HG03439 (cell line): ENCODE measurements around the gene PSAPL1.
"Not testable (repeated sequence)": the region's sequence is repeated elsewhere in the genome, so short reads cannot be mapped to it uniquely, and the experiment has no call there.

Source experiments
- ATAC-seq: cut with Tn5 transposase; IDR thresholded peaks from one replicate; pipeline ENCODE4 v1.9.1; 2021; ENCODE audit warnings: mild to moderate bottlenecking, moderate library complexity; ENCODE audit not compliant: unreplicated experiment

Gene PSAPL1

DNA sequence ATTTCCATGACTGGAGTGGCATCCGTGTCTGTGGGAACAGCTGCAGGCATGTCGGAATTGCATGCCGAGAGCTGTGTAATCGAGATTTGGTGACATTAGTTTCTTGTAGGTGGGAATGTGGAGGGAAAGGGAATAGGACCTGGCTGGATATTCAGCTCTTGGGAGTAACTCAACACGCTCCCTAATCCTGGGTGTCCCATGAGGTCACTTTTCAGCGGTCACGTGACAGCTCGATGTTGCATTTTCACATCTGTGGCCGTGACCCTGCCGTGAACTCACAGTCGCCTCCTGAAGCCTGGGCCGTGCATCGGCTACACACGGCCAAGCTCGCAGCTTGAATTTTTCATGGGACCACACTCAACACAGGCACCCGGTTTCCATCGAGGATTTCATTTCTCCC lies 25.8 kb upstream of the PSAPL1 start:
- ATAC-seq = no peak

DNA sequence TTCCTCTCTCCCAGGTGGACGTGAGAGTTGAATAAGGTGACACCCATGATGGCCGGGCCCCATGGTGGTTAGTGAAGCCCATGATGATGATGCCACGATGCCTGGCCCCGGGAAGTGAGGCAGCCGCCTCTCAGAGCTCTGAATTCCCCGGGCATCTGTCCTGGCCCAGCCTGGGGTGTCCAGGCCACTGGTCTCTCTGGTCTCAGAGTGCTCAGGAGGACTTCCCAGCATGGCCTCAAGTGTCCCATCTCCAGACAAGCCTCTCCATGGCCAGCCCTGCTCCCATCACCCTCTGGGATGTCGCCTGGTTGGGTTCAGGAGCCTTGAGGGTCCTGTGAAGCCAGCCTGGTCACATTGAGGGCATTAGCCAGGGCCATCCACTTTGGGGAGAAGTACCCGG lies 24.7 kb upstream of the PSAPL1 start:
- no peak for ATAC-seq

GRCh38 chr4:7458477-7458876 lies 23.7 kb upstream of the PSAPL1 start:
- no peak for ATAC-seq

DNA sequence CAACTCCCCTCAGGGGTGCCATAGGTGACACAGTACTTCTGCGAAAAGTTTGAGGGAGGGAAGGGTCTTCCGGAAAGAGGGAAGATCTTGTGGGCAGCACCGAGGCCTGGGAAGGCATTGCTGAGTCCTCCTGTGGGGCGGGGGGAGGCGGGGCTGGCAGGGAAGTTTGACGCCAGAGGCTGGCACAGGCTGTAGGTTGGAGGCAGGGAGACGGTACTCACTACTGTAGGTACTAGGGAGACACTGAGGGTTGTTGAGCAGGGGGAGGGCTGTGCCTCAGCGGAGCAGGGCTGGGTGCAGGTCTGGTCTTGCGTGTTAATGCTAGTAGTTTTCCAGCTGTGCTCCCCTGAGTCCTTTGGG lies 23.3 kb upstream of the PSAPL1 start:
- no peak for ATAC-seq

GRCh38 chr4:7457201-7458065 lies 22.7 kb upstream of the PSAPL1 start:
- ATAC-seq = no peak

- ATAC-seq = not testable (repeated sequence)
Observed at GRCh38 chr4:7452802-7453201, 18.1 kb upstream of the PSAPL1 start.

DNA sequence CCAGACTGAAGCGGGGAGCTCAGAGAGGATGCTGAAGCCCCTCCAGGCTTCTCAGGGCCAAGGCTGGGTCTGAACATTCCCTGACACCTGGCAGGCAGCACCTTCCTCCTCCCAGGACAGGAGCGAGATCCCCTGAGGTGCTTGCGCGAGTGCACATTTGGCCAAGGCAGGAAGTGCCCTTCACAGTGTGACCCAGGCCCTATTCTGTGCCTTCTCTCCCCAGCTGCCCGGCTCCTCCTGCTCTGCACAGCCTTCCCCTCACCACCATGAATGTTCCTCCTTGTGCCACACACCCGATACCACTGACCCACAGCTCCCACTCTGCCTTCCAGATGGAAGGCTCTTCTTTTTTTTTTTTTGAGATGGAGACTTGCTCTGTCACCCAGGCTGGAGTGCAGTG lies 17.1 kb upstream of the PSAPL1 start:
- ATAC-seq = no peak

- ATAC-seq = no peak
Observed at GRCh38 chr4:7451434-7451789, 16.7 kb upstream of the PSAPL1 start.

- ATAC-seq = no peak
Observed at GRCh38 chr4:7450775-7451433, 16.2 kb upstream of the PSAPL1 start.

DNA sequence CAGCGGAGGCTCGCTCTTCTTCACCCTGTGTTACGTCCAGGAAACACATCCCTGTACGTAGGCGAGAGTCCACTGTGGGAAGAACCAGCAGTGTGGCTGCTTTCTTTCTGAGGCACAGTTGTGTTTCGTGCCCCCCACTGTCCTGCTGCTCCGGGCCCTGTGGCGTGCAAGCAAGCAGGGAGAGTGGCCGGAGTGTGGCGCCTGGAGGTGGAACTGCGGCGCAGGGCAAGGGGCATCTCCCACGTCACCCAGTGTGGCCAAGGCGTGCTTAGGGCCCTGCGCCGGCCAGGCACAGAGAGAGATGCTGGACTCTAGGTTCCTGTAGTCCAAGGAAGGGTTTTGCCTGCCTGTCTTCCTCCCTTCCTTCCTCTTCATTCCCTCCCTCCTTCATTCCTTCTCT lies 13.3 kb upstream of the PSAPL1 start:
- ATAC-seq = no peak

GRCh38 chr4:7447236-7447635 lies 12.5 kb upstream of the PSAPL1 start:
- ATAC-seq = no peak

- ATAC-seq = no peak
Observed at GRCh38 chr4:7444731-7445130, 10.0 kb upstream of the PSAPL1 start.

- no peak for ATAC-seq
Observed at GRCh38 chr4:7444314-7444713, 9.6 kb upstream of the PSAPL1 start.

DNA sequence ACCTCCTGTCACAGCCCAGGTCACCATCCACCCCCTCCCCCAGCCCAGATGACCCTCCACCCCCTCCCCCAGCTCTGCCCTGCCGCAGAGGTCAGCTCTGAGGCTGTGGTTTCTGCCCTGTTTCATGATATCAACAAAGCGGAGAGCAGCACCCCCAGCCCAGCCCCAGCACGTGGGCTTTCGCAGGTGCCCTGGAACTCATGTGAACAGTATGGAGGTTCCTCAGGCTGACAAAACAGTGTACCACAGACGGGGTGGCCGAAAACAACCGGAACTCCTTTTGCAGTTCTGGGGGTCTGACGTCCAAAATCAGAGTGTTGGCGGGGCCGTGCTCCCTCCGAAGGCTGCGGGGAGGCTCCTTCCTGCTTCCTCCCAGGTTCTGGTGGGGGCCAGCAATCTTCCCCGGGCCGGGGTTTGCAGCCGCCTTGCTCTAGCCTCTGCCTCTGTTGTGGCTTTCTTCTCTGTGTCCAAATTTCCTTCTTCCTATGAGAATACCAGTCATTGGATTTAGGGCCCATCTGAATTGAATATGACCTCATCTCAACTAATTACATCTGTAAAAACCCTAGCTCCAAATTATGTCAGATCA lies 7.9 kb upstream of the PSAPL1 start:
- no peak for ATAC-seq

DNA sequence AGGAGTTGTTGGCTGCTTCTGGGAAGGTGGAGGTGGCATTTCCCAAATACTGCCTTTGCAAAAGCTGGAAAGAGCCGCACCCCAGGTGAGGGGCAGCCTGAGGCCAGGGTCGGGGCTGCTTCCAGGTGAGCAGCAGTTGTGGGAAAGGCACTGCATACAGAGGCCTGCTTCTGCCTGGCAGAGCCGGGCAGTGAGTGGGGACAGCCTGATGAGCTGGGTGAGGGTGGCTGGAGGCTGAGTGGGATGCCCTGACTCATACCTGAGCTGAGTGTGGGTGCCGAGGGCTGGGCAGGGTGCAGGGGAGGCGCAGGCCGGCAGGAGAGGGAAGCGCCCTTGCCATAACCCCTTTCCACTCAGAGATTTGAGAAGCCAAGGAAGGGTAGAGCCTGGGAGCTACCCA lies 6.5 kb upstream of the PSAPL1 start:
- no peak for ATAC-seq

GRCh38 chr4:7439699-7440098 lies 5.0 kb upstream of the PSAPL1 start:
- no peak for ATAC-seq

- ATAC-seq = no peak
Observed at GRCh38 chr4:7436256-7436655, 1.5 kb upstream of the PSAPL1 start.

DNA sequence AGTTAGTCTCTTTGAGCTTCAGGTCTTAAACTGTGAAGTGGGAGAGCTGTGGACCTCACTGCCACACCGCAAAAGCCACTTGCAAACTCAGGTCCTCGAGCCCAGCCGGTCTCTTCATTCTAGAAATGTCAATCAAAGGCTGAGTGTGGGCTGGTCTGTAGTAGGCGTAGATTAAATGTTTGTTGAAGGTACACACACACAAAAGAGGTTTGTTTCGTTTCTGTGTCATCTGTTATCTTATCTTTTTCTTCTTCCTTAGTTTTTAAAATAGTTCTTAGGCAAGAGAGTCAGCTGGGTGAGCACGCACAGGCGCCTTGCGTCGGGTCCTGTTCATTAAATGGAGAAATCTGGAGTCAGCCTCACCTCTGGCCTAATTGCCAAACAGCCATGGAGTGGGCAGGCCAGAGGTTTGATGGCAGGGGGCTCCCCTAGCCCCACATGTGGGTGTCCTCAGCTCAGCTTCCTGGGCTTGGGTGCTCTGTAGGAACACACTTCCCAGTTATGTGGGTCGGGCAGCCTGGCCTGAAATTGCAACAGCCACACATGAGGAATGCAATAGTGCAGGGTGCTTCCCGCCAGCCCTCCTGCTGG lies 836 bp upstream of the PSAPL1 start:
- no peak for ATAC-seq

DNA sequence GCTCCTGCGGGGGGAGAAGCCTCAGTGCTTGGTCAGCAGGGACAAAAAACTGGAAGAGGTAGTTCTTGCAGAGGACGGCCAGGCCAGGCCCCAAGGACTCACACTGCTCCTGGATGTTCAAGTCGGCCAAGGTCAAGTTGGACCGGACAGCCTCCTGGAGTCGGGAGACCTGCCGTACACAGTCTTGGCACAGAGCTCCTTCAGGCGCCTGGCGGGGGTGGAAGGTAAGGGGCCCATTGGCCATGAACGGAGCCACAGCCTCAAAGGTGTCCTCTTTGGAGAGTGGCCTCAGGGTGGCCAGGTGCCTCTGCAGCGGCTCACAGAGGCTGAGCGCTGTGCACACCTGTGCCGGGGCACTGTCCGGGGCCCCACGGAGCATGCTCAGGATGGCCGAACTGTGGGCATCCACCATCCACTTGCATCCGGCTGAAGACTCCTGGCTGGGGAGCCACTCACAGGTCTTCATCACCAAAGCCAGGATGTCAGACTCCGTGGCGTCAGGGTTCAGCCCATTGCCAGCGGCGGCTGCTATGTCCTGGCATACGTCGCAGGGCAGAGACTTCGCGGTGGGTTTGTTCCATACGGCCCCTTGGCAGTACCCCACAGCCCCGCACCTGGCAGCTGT lies 477 bp downstream of the PSAPL1 start:
- ATAC-seq = no peak

DNA sequence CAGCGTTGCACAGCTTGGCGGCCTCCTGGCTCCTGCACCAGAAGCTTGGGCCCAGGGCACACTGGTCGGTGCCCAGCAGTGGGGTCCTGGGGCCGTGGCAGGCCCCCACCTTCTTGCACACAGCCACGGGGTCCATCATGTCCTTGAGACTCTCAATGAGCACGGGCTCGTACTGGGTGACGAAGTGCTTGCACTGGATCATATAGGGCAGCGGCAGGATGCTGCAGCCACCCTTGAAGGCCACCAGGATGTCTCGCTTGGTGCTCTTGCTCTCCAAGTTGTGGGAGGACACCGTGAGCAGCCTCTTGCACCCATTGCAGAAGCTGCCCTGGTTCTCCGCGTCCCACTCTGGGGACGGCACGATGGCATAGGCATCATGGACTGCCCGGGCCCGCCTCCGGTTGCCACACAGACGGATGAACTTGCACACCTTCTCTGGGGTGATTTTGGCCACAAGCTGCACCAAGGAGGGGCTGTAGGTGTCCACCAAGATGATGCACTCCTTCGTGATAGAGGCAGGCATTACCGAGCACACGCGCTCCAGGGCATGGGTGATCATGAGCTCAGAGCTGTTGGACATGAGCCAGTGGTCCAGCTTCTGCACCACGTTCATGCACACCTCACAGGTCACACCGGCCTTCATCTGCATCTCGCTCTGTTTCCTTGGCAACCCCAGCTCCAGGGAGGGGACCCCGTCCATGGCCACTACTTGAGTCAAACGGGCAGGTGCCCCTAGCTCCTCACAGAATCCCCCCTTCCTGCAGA lies 1.2 kb downstream of the PSAPL1 start:
- ATAC-seq = no peak
